IMR-90 (cell line): ENCODE measurements around the gene ANKRD9. TPM values are rescaled to one million over a fixed set of nuclear protein-coding genes. Genes with fewer than 3 reads are reported as not detected.

Experiments
- ATAC-seq: fragments of 200-7000 bp; cut with Tn5 transposase; 2 replicates; pipeline ENCODE4 v1.9.1; 2020; ENCODE audit warnings: low read depth, mild to moderate bottlenecking, moderate library complexity
- BruUV-seq: library from RNA; stranded (reverse); fragments of 400-500 nt; replicated peaks from 2 replicates; lab custom pipeline; 2021; lab: Mats Ljungman, UMichigan
- CTCF ChIA-PET: fragments of 300-600 bp; formaldehyde crosslinking; extraction: SDS; loops from one replicate; lab custom pipeline; 2021; ENCODE audit warnings: antibody characterized with exemption; lab: Yijun Ruan, JAX
- POLR2A ChIA-PET: fragments of 300-600 bp; sonication (Branson Sonifier 250); formaldehyde crosslinking; loops from one replicate; lab custom pipeline; 2022; ENCODE audit warnings: antibody characterized with exemption; ENCODE audit not compliant: unreplicated experiment; lab: Charles Lee
- DNase-seq: peaks from one replicate; pipeline ENCODE4 v3.0.0; 2013
- H2AFZ ChIP-seq: replicated peaks from 2 replicates; pipeline ENCODE3; 2013; ENCODE audit warnings: low read length, mild to moderate bottlenecking; ENCODE audit not compliant: poor library complexity
- H2AK5ac ChIP-seq: 2 replicates; pipeline ENCODE4 v1.6.1; 2013; ENCODE audit warnings: low read depth, low read length, inconsistent platforms
- H2AK9ac ChIP-seq: replicated peaks from 2 replicates; pipeline ENCODE3; 2013; ENCODE audit warnings: mild to moderate bottlenecking, low read depth, low read length, moderate library complexity; ENCODE audit not compliant: poor library complexity
- H2BK120ac ChIP-seq: 2 replicates; pipeline ENCODE4 v1.6.1; 2013; ENCODE audit warnings: low read depth, low read length, inconsistent platforms
- H2BK15ac ChIP-seq: 3 replicates; pipeline ENCODE4 v1.6.1; 2013; ENCODE audit warnings: low read depth, low read length, inconsistent platforms
- H2BK20ac ChIP-seq: 2 replicates; pipeline ENCODE4 v1.6.1; 2013; ENCODE audit warnings: low read depth, mild to moderate bottlenecking, inconsistent platforms, low read length, moderate library complexity
- H2BK5ac ChIP-seq: 2 replicates; pipeline ENCODE4 v1.6.1; 2013; ENCODE audit warnings: mild to moderate bottlenecking, low read depth, low read length, inconsistent platforms; ENCODE audit not compliant: poor library complexity, severe bottlenecking
- H3K14ac ChIP-seq: replicated peaks from 2 replicates; pipeline ENCODE4 v1.6.1; 2013; ENCODE audit warnings: low read depth, low read length, inconsistent platforms
- H3K18ac ChIP-seq: 2 replicates; pipeline ENCODE4 v1.6.1; 2013; ENCODE audit warnings: low read depth, low read length, control low read depth
- H3K23ac ChIP-seq: 2 replicates; pipeline ENCODE4 v1.6.1; 2013; ENCODE audit warnings: low read depth, low read length, inconsistent platforms
- H3K27ac ChIP-seq: 2 replicates; pipeline ENCODE4 v1.5.1; 2013; ENCODE audit warnings: mild to moderate bottlenecking, control low read depth, low read length; ENCODE audit not compliant: insufficient read depth
- H3K27me3 ChIP-seq: 2 replicates; pipeline ENCODE4 v1.6.1; 2013; ENCODE audit warnings: low read length; ENCODE audit not compliant: control insufficient read depth, insufficient read depth
- H3K36me3 ChIP-seq: 2 replicates; pipeline ENCODE4 v1.6.1; 2013; ENCODE audit warnings: low read length, mixed read lengths; ENCODE audit not compliant: control insufficient read depth, insufficient read depth
- H3K4ac ChIP-seq: 2 replicates; pipeline ENCODE4 v1.6.1; 2013; ENCODE audit warnings: low read depth, low read length, inconsistent platforms
- H3K4me1 ChIP-seq: 2 replicates; pipeline ENCODE4 v1.6.1; 2013; ENCODE audit warnings: low read length, mixed read lengths; ENCODE audit not compliant: control insufficient read depth, insufficient read depth
- H3K4me2 ChIP-seq: 2 replicates; pipeline ENCODE4 v1.6.1; 2013; ENCODE audit warnings: low read depth, mild to moderate bottlenecking, control low read depth, low read length, moderate library complexity
- H3K4me3 ChIP-seq: 2 replicates; pipeline ENCODE4 v1.5.1; 2013; ENCODE audit warnings: low read depth, mild to moderate bottlenecking, control low read depth, low read length, moderate library complexity; ENCODE audit not compliant: insufficient read depth
- H3K56ac ChIP-seq: 2 replicates; pipeline ENCODE4 v1.6.1; 2013; ENCODE audit warnings: low read length, inconsistent platforms; ENCODE audit not compliant: insufficient read depth; ENCODE audit errors: extremely low read depth
- H3K79me1 ChIP-seq, 2 experiments: 2 replicates each; pipeline ENCODE4 v1.6.1; 2013; ENCODE audit warnings: low read length in 2 of 2, inconsistent platforms in 1 of 2, low read depth in 1 of 2
- H3K9ac ChIP-seq: 2 replicates; pipeline ENCODE4 v1.6.1; 2013; ENCODE audit warnings: low read depth, low read length, control low read depth
- H3K9me1 ChIP-seq: 2 replicates; pipeline ENCODE4 v1.6.1; 2013; ENCODE audit warnings: low read length, inconsistent platforms; ENCODE audit not compliant: insufficient read depth
- H3K9me3 ChIP-seq: 2 replicates; pipeline ENCODE4 v1.6.1; 2013; ENCODE audit warnings: low read length; ENCODE audit not compliant: control insufficient read depth, insufficient read depth
- H4K20me1 ChIP-seq: 2 replicates; pipeline ENCODE4 v1.6.1; 2013; ENCODE audit warnings: low read length, inconsistent platforms; ENCODE audit not compliant: insufficient read depth
- H4K5ac ChIP-seq: 2 replicates; pipeline ENCODE4 v1.6.1; 2013; ENCODE audit warnings: mild to moderate bottlenecking, low read depth, low read length, control low read depth
- H4K8ac ChIP-seq, 2 experiments: 2 replicates each; pipeline ENCODE4 v1.6.1; 2013; ENCODE audit warnings: low read depth in 2 of 2, low read length in 2 of 2, control low read depth in 1 of 2, inconsistent platforms in 1 of 2
- H4K91ac ChIP-seq: 2 replicates; pipeline ENCODE4 v1.6.1; 2013; ENCODE audit warnings: low read depth, low read length, inconsistent platforms; ENCODE audit not compliant: insufficient read depth
- POLR2A ChIP-seq: IDR thresholded peaks from 2 replicates; pipeline ENCODE4 v1.6.1; 2012; ENCODE audit warnings: mild to moderate bottlenecking, low read depth, low read length
- RCOR1 ChIP-seq: IDR thresholded peaks from 2 replicates; pipeline ENCODE4 v1.6.1; 2012; ENCODE audit warnings: mild to moderate bottlenecking, low read length, improper control_type of control experiment; ENCODE audit not compliant: insufficient replicate concordance
- WGBS, 2 experiments: methylation state at CpG; one replicate each; pipeline versions ENCODE4 v1.1.5 to v1.1.7; 2013; ENCODE audit warnings: missing lambda C conversion rate in 2 of 2; ENCODE audit not compliant: insufficient read length in 1 of 2; ENCODE audit errors: extremely low coverage in 2 of 2; 5-methylcytosine and 5-hydroxymethylcytosine counted together
- dilution Hi-C: fragments of 300-500 bp; cut with HindIII; formaldehyde crosslinking; loops from one replicate; pipeline ENCODE4 v1.14.3; 2018; ENCODE audit warnings: low sequenced_read_pairs; ENCODE audit not compliant: unreplicated experiment
- in situ Hi-C: fragments of 300-500 bp; cut with MboI; formaldehyde crosslinking; loops from 3 replicates; pipeline ENCODE4 v1.14.3; 2019; ENCODE audit warnings: low sequenced_read_pairs, inconsistent platforms, mixed read lengths
- intact Hi-C: fragments of 100-400 bp; cut with micrococcal nuclease; formaldehyde crosslinking; loops from 2 replicates; pipeline ENCODE4 v1.10.0; 2022
- polyA plus RNA-seq, 3 experiments: library from polyadenylated mRNA; depleted of rRNA; stranded (reverse); fragments of >200 nt; gene quantifications; 2 replicates each; pipeline ENCODE4 v1.2.3, GENCODE V29; 2012; ENCODE audit warnings: low replicate concordance in 1 of 3
- total RNA-seq: library from RNA; depleted of rRNA; stranded (reverse); fragments of >200 nt; gene quantifications from 2 replicates; pipeline ENCODE4 v1.2.3, GENCODE V29; 2012

Gene ANKRD9
- total and polyA plus RNA-seq, 2 of the 4 experiments (the other 2 are of a cell fraction), result 3.9 to 15.7 TPM

GRCh38 chr14:102518063-102518648 is 8.6 kb upstream of the ANKRD9 start:
- no peak overlapping the region for H2BK15ac ChIP-seq
- intact Hi-C loops (no loop called here), in situ Hi-C loops (loop anchor here (5.0 kb wide), 1 partner anchor 76 kb away; no protein-coding TSS in a partner anchor), dilution Hi-C loops (no loop called here)
- H4K8ac ChIP-seq, result no peak overlapping the region
- ATAC-seq (no peak), DNase-seq (no peak)
- no peak overlapping the region for H2AK5ac ChIP-seq
- H3K23ac ChIP-seq, result no peak overlapping the region
- peak overlapping the region; percentile 12 for H2AFZ ChIP-seq
- no peaks in the 10 kb centered on the region for H3K79me1 ChIP-seq
- no peak overlapping the region for H4K91ac ChIP-seq
- BruUV-seq, result no TSS peak
- H3K4me3 ChIP-seq, result no peak overlapping the region
- H4K20me1 ChIP-seq, result no peaks in the 10 kb centered on the region
- no peak overlapping the region for H2BK120ac ChIP-seq
- peaks cover 2% of the 10 kb centered on the region; the same call in 1 of the 2 replicates for H3K4me1 ChIP-seq
- H3K36me3 ChIP-seq, result no peaks in the 10 kb centered on the region
- H3K27me3 ChIP-seq, result no peaks in the 10 kb centered on the region
- H2BK20ac ChIP-seq, result no peak overlapping the region
- TF ChIP-seq RCOR1 (no peak), POLR2A (no peak)
- POLR2A ChIA-PET, result interaction anchor here (0.6 kb wide), 1 partner anchor 89 kb away, joined by 9 read pairs; no protein-coding TSS in a partner anchor
- no peak overlapping the region for H3K4me2 ChIP-seq
- H3K9me1 ChIP-seq, result no peaks in the 10 kb centered on the region
- H2AK9ac ChIP-seq, result peak overlapping the region; percentile 74
- H3K14ac ChIP-seq, result no peak overlapping the region
- H3K56ac ChIP-seq, result no peak overlapping the region
- WGBS, 2 experiments, result 87% methylated on average over 6 of the region's 8 CpGs; no CpG with 5 or more reads in 1 of the 2 experiments
- H3K18ac ChIP-seq, result no peak overlapping the region
- no peaks in the 10 kb centered on the region for H3K9me3 ChIP-seq
- no peak overlapping the region for H4K5ac ChIP-seq
- H3K4ac ChIP-seq, result no peak overlapping the region
- CTCF ChIA-PET, result interaction anchor here (0.9 kb wide), 1 partner anchor 80 kb away, joined by 3 read pairs; no protein-coding TSS in a partner anchor
- no peak overlapping the region for H3K27ac ChIP-seq
- H3K9ac ChIP-seq, result no peak overlapping the region
- no peak overlapping the region for H2BK5ac ChIP-seq
